GM12878 (cell line): ENCODE measurements around the gene ELP2. TPM values are rescaled to one million over a fixed set of nuclear protein-coding genes. Genes with fewer than 3 reads are reported as not detected.

Experiments
- ATAC-seq: fragments of 200-7000 bp; cut with Tn5 transposase; 3 replicates; pipeline ENCODE4 v1.9.1; 2020; ENCODE audit warnings: mild to moderate bottlenecking, moderate library complexity
- BruUV-seq: library from RNA; stranded (reverse); fragments of 400-500 nt; replicated peaks from 2 replicates; lab custom pipeline; 2021; lab: Mats Ljungman, UMichigan
- CTCF ChIA-PET: fragments of 300-600 bp; sonication (Branson Sonifier 250); formaldehyde crosslinking; extraction: SDS; loops from one replicate; lab custom pipeline; 2021; ENCODE audit warnings: inconsistent platforms; lab: Yijun Ruan, JAX
- POLR2A ChIA-PET: fragments of 350-600 bp; formaldehyde crosslinking; extraction: SDS; loops from one replicate; lab custom pipeline; 2021; ENCODE audit warnings: inconsistent platforms; lab: Charles Lee
- RAD21 ChIA-PET: fragments of 300-600 bp; sonication (Branson Sonifier 250); formaldehyde crosslinking; loops from one replicate; lab custom pipeline; 2023; ENCODE audit warnings: antibody characterized with exemption; ENCODE audit not compliant: unreplicated experiment; lab: Charles Lee
- SMC1A ChIA-PET: fragments of 300-600 bp; sonication (Branson Sonifier 250); formaldehyde crosslinking; loops from one replicate; lab custom pipeline; 2023; ENCODE audit not compliant: unreplicated experiment, uncharacterized antibody; lab: Charles Lee
- DNase-seq: peaks from one replicate; pipeline ENCODE4 v3.0.0-alpha.2; 2011; ENCODE audit warnings: low read depth, low spot score
- FAIRE-seq: peaks from 3 replicates; lab custom pipeline; 2011; peaks lifted over from hg19 to GRCh38; lab: Jason Lieb, UNC
- H2AFZ ChIP-seq: 2 replicates; pipeline ENCODE4 v1.6.0; 2011; ENCODE audit warnings: low read depth, low read length, control low read depth; ENCODE audit not compliant: control insufficient read depth
- H3K27ac ChIP-seq: 2 replicates; pipeline ENCODE4 v1.5.1; 2011; ENCODE audit warnings: control low read depth; ENCODE audit not compliant: control insufficient read depth, insufficient read depth
- H3K27me3 ChIP-seq, 2 experiments: replicated peaks in 1 of 2; 2 replicates each; pipeline versions ENCODE4 v1.6.0 to v1.6.1; 2011; ENCODE audit warnings: low read length in 1 of 2; ENCODE audit not compliant: control insufficient read depth in 2 of 2, insufficient read depth in 2 of 2
- H3K36me3 ChIP-seq, 2 experiments: 2 replicates each; pipeline ENCODE4 v1.5.1; 2011; ENCODE audit warnings: low read length in 1 of 2; ENCODE audit not compliant: control insufficient read depth in 2 of 2, insufficient read depth in 2 of 2
- H3K4me1 ChIP-seq: 2 replicates; pipeline ENCODE4 v1.6.1; 2011; ENCODE audit warnings: mild to moderate bottlenecking, low read length, moderate library complexity, mixed read lengths; ENCODE audit not compliant: control insufficient read depth, insufficient read depth
- H3K4me2 ChIP-seq: 2 replicates; pipeline ENCODE4 v1.6.0; 2011; ENCODE audit warnings: control low read depth; ENCODE audit not compliant: control insufficient read depth, insufficient read depth
- H3K4me3 ChIP-seq: fragments of 200-600 bp; sonication (generic); 2 replicates; pipeline ENCODE4 v1.5.1; 2016
- H3K79me2 ChIP-seq: 2 replicates; pipeline ENCODE4 v1.6.0; 2011; ENCODE audit warnings: low read length; ENCODE audit not compliant: control insufficient read depth, insufficient read depth
- H3K9ac ChIP-seq: 2 replicates; pipeline ENCODE4 v1.8.0; 2011; ENCODE audit warnings: low read length, control low read depth, mixed read lengths; ENCODE audit not compliant: control insufficient read depth, insufficient read depth
- H3K9me3 ChIP-seq: replicated peaks from 3 replicates; pipeline ENCODE4 v1.5.1; 2011; ENCODE audit warnings: mild to moderate bottlenecking, low read length; ENCODE audit not compliant: control insufficient read depth, insufficient read depth
- H4K20me1 ChIP-seq: 2 replicates; pipeline ENCODE4 v1.6.0; 2011; ENCODE audit not compliant: control insufficient read depth, insufficient read depth
- EP300 ChIP-seq, 2 experiments: fragments of 150-350 bp in 1 of 2; IDR thresholded peaks; 2 replicates each; pipeline ENCODE4 v1.6.1; 2011 to 2012; ENCODE audit warnings: low read depth in 2 of 2, low read length in 2 of 2, borderline replicate concordance in 1 of 2, improper control_type of control experiment in 1 of 2, inconsistent platforms in 1 of 2; ENCODE audit not compliant: control insufficient read depth in 1 of 2
- POLR2A ChIP-seq: IDR thresholded peaks from 2 replicates; pipeline ENCODE4 v1.6.1; 2011; ENCODE audit warnings: low read depth, mild to moderate bottlenecking, low read length
- PRDM15 ChIP-seq: fragments of 450-650 bp; formaldehyde crosslinking; IDR thresholded peaks from 2 replicates; pipeline ENCODE4 v1.4.0; 2020; ENCODE audit warnings: mild to moderate bottlenecking, moderate library complexity
- WGBS: methylation state at CpG from one replicate; pipeline ENCODE4 v1.1.6; 2016; ENCODE audit warnings: low lambda C conversion rate; ENCODE audit not compliant: insufficient replicate concordance, insufficient coverage; ENCODE audit errors: missing lambda C conversion rate; 5-methylcytosine and 5-hydroxymethylcytosine counted together
- in situ Hi-C: fragments of 300-500 bp; cut with MboI; formaldehyde crosslinking; loops from 9 replicates; pipeline ENCODE4 v1.14.3; 2018; ENCODE audit warnings: mixed read lengths
- intact Hi-C: fragments of 100-400 bp; cut with micrococcal nuclease; formaldehyde crosslinking; loops from one replicate; pipeline ENCODE4 v1.14.2; 2022; ENCODE audit not compliant: unreplicated experiment
- polyA plus RNA-seq, 11 experiments: library from polyadenylated mRNA; depleted of rRNA in 4 of 11; unstranded in 6 of 11; stranded (reverse) in 5 of 11; fragments of >200 nt; fragmentation: Nextera tagmentation in 4 of 11; fragmentation: Illumina TruSeq in 1 of 11; extraction: Ambion mirVana in 4 of 11; extraction: Trizol in 1 of 11; gene quantifications; 1 replicate in 1 of 11; 2 replicates in 10 of 11; pipeline versions ENCODE4 v1.2.1 to v1.2.3, GENCODE V29; 2011 to 2016; ENCODE audit warnings: inconsistent platforms in 2 of 11, missing spikeins in 2 of 11, low read depth in 1 of 11
- total RNA-seq, 4 experiments: library from RNA; depleted of rRNA in 3 of 4; stranded (reverse); fragments of >200 nt in 3 of 4; fragmentation: Illumina TruSeq in 1 of 4; extraction: Trizol in 1 of 4; gene quantifications; 2 replicates each; pipeline versions ENCODE4 v1.2.1 to v1.2.3, GENCODE V29; 2013 to 2021

The ELP2 gene
- total and polyA plus RNA-seq, 10 of the 15 experiments (the other 5 are each of a cell fraction or from before 2014, with no cell fraction given): 56.9 to 134 (median 88.5) TPM

DNA sequence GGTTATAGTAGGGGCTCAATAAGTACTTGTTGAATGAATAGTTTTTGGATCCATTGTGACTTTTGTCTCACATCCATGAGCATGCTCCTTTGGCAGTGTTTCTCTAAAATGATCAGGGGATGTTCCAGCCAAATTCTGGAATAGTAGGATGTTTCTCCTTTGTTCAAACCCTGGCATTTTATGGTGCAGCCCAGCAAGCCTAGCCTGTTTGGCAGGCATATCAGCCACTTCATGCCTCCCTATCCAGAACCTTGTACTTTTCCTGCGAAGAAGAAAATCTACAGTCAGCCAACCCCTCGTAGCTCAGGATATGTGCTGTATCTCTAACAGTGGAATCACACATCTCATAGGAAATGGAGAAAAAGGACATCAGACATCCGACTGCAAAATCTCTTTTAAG, 35.3 kb upstream of the ELP2 start:
- ChIA-PET SMC1A (interaction anchor here (0.7 to 8.4 kb wide), 9 partner anchors 65 to 715 kb away, joined by 3 to 167 read pairs (median 4); no protein-coding TSS in a partner anchor), CTCF (interaction anchor here (0.7 to 9.3 kb wide), 8 partner anchors 20 to 270 kb away, joined by 3 to 178 read pairs (median 3); no protein-coding TSS in a partner anchor), RAD21 (interaction anchor here (1.8 to 4.5 kb wide), 3 partner anchors 77 to 326 kb away, joined by 7 to 99 read pairs (median 25); no protein-coding TSS in a partner anchor), POLR2A (interaction anchor here (0.6 kb wide), 2 partner anchors 8 to 353 kb away, joined by 3 to 6 read pairs; no protein-coding TSS in a partner anchor)
- H3K4me2 ChIP-seq: no peak overlapping the region
- no peak overlapping the region for H3K4me3 ChIP-seq
- no peaks in the 10 kb centered on the region for H4K20me1 ChIP-seq
- BruUV-seq: no TSS peak
- no peaks in the 10 kb centered on the region for H3K79me2 ChIP-seq
- TF ChIP-seq POLR2A: no peak
- no peak for TF ChIP-seq PRDM15
- no peak for TF ChIP-seq EP300 (IDR thresholded peaks at IDR 0.05; ENCODE audit: borderline replicate concordance in 1 of 2, control insufficient read depth in 1 of 2, low read depth in 2 of 2, low read length in 2 of 2)
- ATAC-seq (no peak), DNase-seq (no peak), FAIRE-seq (no peak)
- H3K9ac ChIP-seq: no peak overlapping the region
- in situ Hi-C loops (loop anchor here (5.0 to 10.0 kb wide), 2 partner anchors 188 to 480 kb away; no protein-coding TSS in a partner anchor), intact Hi-C loops (loop anchor here (10.0 kb wide), 2 partner anchors 480 to 570 kb away; no protein-coding TSS in a partner anchor)
- H2AFZ ChIP-seq: no peak overlapping the region
- H3K36me3 ChIP-seq: no peaks in the 10 kb centered on the region
- whole genome bisulfite sequencing: 46% methylated on average over 3 of the region's 3 CpGs
- H3K4me1 ChIP-seq: no peaks in the 10 kb centered on the region
- no peaks in the 10 kb centered on the region for H3K9me3 ChIP-seq
- no peaks in the 10 kb centered on the region for H3K27me3 ChIP-seq
- H3K27ac ChIP-seq: no peak overlapping the region
